Right cardiac atrium (tissue), 5 donors: Measurements from ENCODE around the gene CARF. TPM values are rescaled to one million over a fixed set of nuclear protein-coding genes. Genes with fewer than 3 reads are reported as not detected.
"Not testable (repeated sequence)": the region's sequence is repeated elsewhere in the genome, so short reads cannot be mapped to it uniquely, and the experiment has no call there.

Experiments
- ATAC-seq, 2 donors: fragments of 200-7000 bp; cut with Tn5 transposase; one replicate each; pipeline versions ENCODE4 v1.8.0 to v1.9.1; 2020; ENCODE audit warnings: moderate library complexity in 2 of 2, mild to moderate bottlenecking in 1 of 2
- DNase-seq, 3 donors: peaks; one replicate each; pipeline ENCODE4 v3.0.0-alpha.2; 2020
- H3K27ac ChIP-seq: one replicate; pipeline ENCODE4 v1.5.1; 2013; ENCODE audit warnings: mild to moderate bottlenecking, low read length, control low read depth, moderate library complexity
- H3K27me3 ChIP-seq: one replicate; pipeline ENCODE4 v1.6.1; 2013; ENCODE audit not compliant: control insufficient read depth, insufficient read depth
- H3K4me1 ChIP-seq: one replicate; pipeline ENCODE4 v1.6.1; 2013; ENCODE audit warnings: low read length; ENCODE audit not compliant: control insufficient read depth, insufficient read depth
- H3K4me3 ChIP-seq: one replicate; pipeline ENCODE4 v1.5.1; 2013; ENCODE audit warnings: low read length, control low read depth
- H3K9me3 ChIP-seq: one replicate; pipeline ENCODE4 v1.6.1; 2013; ENCODE audit warnings: low read length; ENCODE audit not compliant: control insufficient read depth
- WGBS: extraction: QIAGEN DNeasy Blood & Tissue Kit; methylation state at CpG from one replicate; pipeline ENCODE4 v1.1.7; 2013; 5-methylcytosine and 5-hydroxymethylcytosine counted together
- intact Hi-C, 4 donors: fragments of 100-400 bp; cut with DNase I; formaldehyde crosslinking; loops; one replicate each; pipeline versions ENCODE4 v1.11.0 to v1.14.0; 2022 to 2023
- polyA plus RNA-seq: library from polyadenylated mRNA; stranded (reverse); fragments of 200-250 nt; gene quantifications from one replicate; pipeline ENCODE4 v1.2.3, GENCODE V29; 2013
- total RNA-seq, 4 donors: library from RNA; stranded (reverse); fragmentation: NEBNext Ultra II Directional; extraction: Animal tissue kit (Norgen Biotek cat#: 25700); gene quantifications; one replicate each; pipeline ENCODE4 v1.2.1, GENCODE V29; 2021
- donor health status: healthy with polysubstance abuse.
- donor health status: DM: no; HTN: yes; CAD: no.
- donor health status: DM: no; HTN: no; CAD: no.
- donor health status: DM: no; HTN: yes; CAD: no; lungs with severe emphysema.
- donor health status: DM: yes; HTN: yes; CAD: no.

CARF gene
- total and polyA plus RNA-seq, 5 donors = 2.8 to 10.2 (median 9.2) TPM

GRCh38 chr2:202941771-202942170 is 29.7 kb downstream of the CARF start:
- DNase-seq (no peak), ATAC-seq (no peak)
- H3K4me1 ChIP-seq = no peaks in the 10 kb centered on the region
- no peak overlapping the region for H3K27ac ChIP-seq
- H3K9me3 ChIP-seq = no peaks in the 10 kb centered on the region
- no peak overlapping the region for H3K4me3 ChIP-seq
- WGBS = 97% methylated on average over 4 of the region's 4 CpGs
- H3K27me3 ChIP-seq = no peaks in the 10 kb centered on the region
- intact Hi-C loops = no loop called here

GRCh38 chr2:202944408-202944807 is 32.3 kb downstream of the CARF start:
- WGBS = 89% methylated on average over 1 of the region's 1 CpG
- Histone ChIP-seq H3K27me3 (no peaks in the 10 kb centered on the region), H3K9me3 (no peaks in the 10 kb centered on the region), H3K4me3 (no peak overlapping the region), H3K4me1 (no peaks in the 10 kb centered on the region), H3K27ac (no peak overlapping the region)
- ATAC-seq (no peak), DNase-seq (no peak)
- intact Hi-C loops = no loop called here

GRCh38 chr2:202944816-202945215 is 32.7 kb downstream of the CARF start:
- Histone ChIP-seq H3K27ac (no peak overlapping the region), H3K4me1 (no peaks in the 10 kb centered on the region), H3K9me3 (no peaks in the 10 kb centered on the region), H3K27me3 (no peaks in the 10 kb centered on the region), H3K4me3 (no peak overlapping the region)
- WGBS = 93% methylated on average over 3 of the region's 3 CpGs
- ATAC-seq (no peak), DNase-seq (no peak)
- intact Hi-C loops = no loop called here

- 100% methylated on average over 2 of the region's 2 CpGs for WGBS
- H3K27me3 ChIP-seq = no peaks in the 10 kb centered on the region
- no peak overlapping the region for H3K27ac ChIP-seq
- ATAC-seq (no peak), DNase-seq (no peak)
- no peak overlapping the region for H3K4me3 ChIP-seq
- intact Hi-C loops = no loop called here
- H3K9me3 ChIP-seq = no peaks in the 10 kb centered on the region
- H3K4me1 ChIP-seq = no peaks in the 10 kb centered on the region
Observed at GRCh38 chr2:202945497-202945896, 33.4 kb downstream of the CARF start.

GRCh38 chr2:202949333-202949732 is 37.3 kb downstream of the CARF start:
- H3K27me3 ChIP-seq, H3K4me1 ChIP-seq, intact Hi-C loops, ATAC-seq, DNase-seq, H3K4me3 ChIP-seq, H3K27ac ChIP-seq, H3K9me3 ChIP-seq: not testable (repeated sequence)
- WGBS = over 99% methylated on average over 3 of the region's 3 CpGs

GRCh38 chr2:202950592-202950991 is 38.5 kb downstream of the CARF start:
- Histone ChIP-seq H3K4me3 (no peak overlapping the region), H3K9me3 (no peaks in the 10 kb centered on the region), H3K27ac (no peak overlapping the region), H3K27me3 (no peaks in the 10 kb centered on the region), H3K4me1 (no peaks in the 10 kb centered on the region)
- no peak for ATAC-seq
- DNase-seq = no peak
- intact Hi-C loops = no loop called here
- 18% methylated on average over 2 of the region's 2 CpGs for WGBS

GRCh38 chr2:202960524-202960923 is 48.4 kb downstream of the CARF start:
- DNase-seq = no peak
- WGBS = 97% methylated on average over 6 of the region's 6 CpGs
- intact Hi-C loops = no loop called here
- Histone ChIP-seq H3K27me3 (no peaks in the 10 kb centered on the region), H3K27ac (no peak overlapping the region), H3K9me3 (no peaks in the 10 kb centered on the region), H3K4me3 (no peak overlapping the region), H3K4me1 (no peaks in the 10 kb centered on the region)
- ATAC-seq = no peak

GRCh38 chr2:202963712-202964111 is 51.6 kb downstream of the CARF start:
- Histone ChIP-seq H3K9me3 (no peaks in the 10 kb centered on the region), H3K4me1 (no peaks in the 10 kb centered on the region), H3K4me3 (no peak overlapping the region), H3K27me3 (no peaks in the 10 kb centered on the region), H3K27ac (no peak overlapping the region)
- 92% methylated on average over 4 of the region's 4 CpGs for WGBS
- intact Hi-C loops = no loop called here
- ATAC-seq (no peak), DNase-seq (no peak)

- no peak for ATAC-seq
Observed at GRCh38 chr2:202965810-202966460, 53.9 kb downstream of the CARF start.

GRCh38 chr2:202969404-202969803 is 57.3 kb downstream of the CARF start:
- H3K27ac ChIP-seq, H3K4me3 ChIP-seq, H3K4me1 ChIP-seq, H3K27me3 ChIP-seq, intact Hi-C loops, ATAC-seq, H3K9me3 ChIP-seq, DNase-seq: not testable (repeated sequence)
- 50% methylated on average over 2 of the region's 2 CpGs for WGBS

More at GRCh38 chr2:202965810-202966460, 53.9 kb downstream of the CARF start:
- H3K4me1 ChIP-seq = no peaks in the 10 kb centered on the region
- DNase-seq = no peak
- WGBS = 45% methylated on average over 5 of the region's 5 CpGs
- no peaks in the 10 kb centered on the region for H3K9me3 ChIP-seq
- H3K4me3 ChIP-seq = no peak overlapping the region
- H3K27ac ChIP-seq = no peak overlapping the region
- intact Hi-C loops = no loop called here
- no peaks in the 10 kb centered on the region for H3K27me3 ChIP-seq

- Histone ChIP-seq H3K4me1 (no peaks in the 10 kb centered on the region), H3K4me3 (no peak overlapping the region), H3K27me3 (no peaks in the 10 kb centered on the region), H3K9me3 (no peaks in the 10 kb centered on the region), H3K27ac (no peak overlapping the region)
- WGBS = 95% methylated on average over 3 of the region's 3 CpGs
- ATAC-seq (no peak), DNase-seq (no peak)
- intact Hi-C loops = no loop called here
Observed at GRCh38 chr2:202976809-202977208, 64.7 kb downstream of the CARF start.
